HL-60 (cell line): ENCODE measurements around the gene HS6ST2.

Experiments used
- DNase-seq, 2 experiments: peaks; one replicate each; pipeline ENCODE4 v3.0.0-alpha.2; 2010 to 2020; ENCODE audit warnings: low read depth in 1 of 2, low spot score in 1 of 2
- H3K27ac ChIP-seq: fragments of 250-450 bp; sonication (Bioruptor Pico); replicated peaks from 2 replicates; pipeline ENCODE4 v1.5.1; 2020; ENCODE audit warnings: mild to moderate bottlenecking, moderate library complexity
- H3K27me3 ChIP-seq: fragments of 250-450 bp; sonication (Bioruptor Pico); 2 replicates; pipeline ENCODE4 v1.5.1; 2021; ENCODE audit warnings: mild to moderate bottlenecking, moderate library complexity; ENCODE audit not compliant: insufficient read depth, poor library complexity, severe bottlenecking
- H3K4me3 ChIP-seq: replicated peaks from 2 replicates; pipeline ENCODE4 v1.5.1; 2011; ENCODE audit warnings: mild to moderate bottlenecking, control low read depth, low read length; ENCODE audit not compliant: insufficient read depth
- CTCF ChIP-seq: IDR thresholded peaks from one replicate; pipeline ENCODE4 v1.5.1; 2011; ENCODE audit warnings: low read length, control low read depth, inconsistent platforms; ENCODE audit not compliant: insufficient read depth
- GABPA ChIP-seq: IDR thresholded peaks from 2 replicates; pipeline ENCODE4 v1.6.1; 2012; ENCODE audit warnings: low read depth
- POLR2AphosphoS5 ChIP-seq: IDR thresholded peaks from 2 replicates; pipeline ENCODE4 v1.6.1; 2012; ENCODE audit warnings: low read depth
- SPI1 ChIP-seq: IDR thresholded peaks from 2 replicates; pipeline ENCODE4 v1.6.1; 2012; ENCODE audit warnings: low read depth, mild to moderate bottlenecking, borderline replicate concordance
- TF ChIP-seq, protein P1 (sequence below): IDR thresholded peaks from 2 replicates; pipeline ENCODE4 v1.6.1; 2012; ENCODE audit warnings: low read depth; ENCODE audit not compliant: insufficient replicate concordance

HS6ST2 gene

DNA sequence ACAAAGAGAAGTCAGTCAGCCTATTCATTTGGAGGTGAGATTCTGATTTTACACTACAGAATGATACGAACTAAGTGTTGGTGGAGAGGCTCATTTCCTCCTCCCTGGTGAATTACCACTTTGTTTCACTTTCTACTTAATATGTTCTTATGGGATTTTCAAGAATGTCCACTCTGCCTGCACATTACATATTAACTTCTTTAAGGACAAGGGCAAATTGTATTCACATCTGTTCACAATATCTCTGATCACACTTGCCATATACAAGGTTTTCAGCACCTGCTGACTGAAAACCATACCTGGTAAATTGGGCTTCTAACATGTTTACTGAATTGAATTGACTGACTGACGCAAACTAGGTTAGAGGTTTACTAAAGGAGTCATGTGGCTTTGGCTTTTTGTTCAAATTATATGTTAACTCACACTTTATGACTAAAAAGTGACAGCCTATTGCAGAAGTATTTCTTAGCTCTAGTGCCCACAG, 281.2 kb downstream of the HS6ST2 start:
- no peak for DNase-seq
- Histone ChIP-seq H3K27me3 (no peaks in the 10 kb centered on the region), H3K4me3 (no peak overlapping the region), H3K27ac (no peak overlapping the region)
- no peak for TF ChIP-seq SPI1

DNA sequence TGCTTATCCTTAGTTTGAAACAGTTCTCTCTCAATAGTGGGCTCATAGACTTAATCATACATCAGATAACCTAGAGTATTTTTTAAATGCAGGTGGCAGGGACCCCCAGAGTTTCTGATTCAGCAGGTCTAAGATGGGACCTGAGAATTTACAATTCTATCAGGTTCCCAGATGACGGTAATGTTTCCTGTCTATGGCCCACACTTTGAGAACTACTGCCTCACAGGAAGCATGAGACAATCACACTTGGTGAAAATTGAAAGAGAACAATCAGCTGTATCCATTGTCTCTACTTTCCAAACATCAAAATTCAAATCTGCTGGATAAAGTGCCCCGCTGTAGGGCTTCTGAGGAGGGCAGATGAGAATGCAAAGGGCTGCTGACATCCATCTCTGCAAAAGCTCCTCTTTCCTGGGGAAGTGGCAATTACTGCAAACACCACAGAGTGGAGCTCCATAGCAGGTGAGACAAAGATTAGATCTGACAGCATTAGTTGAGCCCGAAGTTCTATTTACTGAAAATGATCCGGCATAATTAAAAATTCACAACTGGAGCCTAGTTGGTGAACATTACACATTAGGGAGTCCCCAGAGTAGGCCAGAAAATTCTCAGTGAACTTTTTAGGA, 281.8 kb downstream of the HS6ST2 start:
- Histone ChIP-seq H3K4me3 (no peak overlapping the region), H3K27ac (no peak overlapping the region), H3K27me3 (no peaks in the 10 kb centered on the region)
- DNase-seq, result no peak
- TF ChIP-seq GABPA (no peak), SPI1 (no peak), CTCF (no peak), POLR2AphosphoS5 (no peak)
- TF ChIP-seq, protein P1, sequence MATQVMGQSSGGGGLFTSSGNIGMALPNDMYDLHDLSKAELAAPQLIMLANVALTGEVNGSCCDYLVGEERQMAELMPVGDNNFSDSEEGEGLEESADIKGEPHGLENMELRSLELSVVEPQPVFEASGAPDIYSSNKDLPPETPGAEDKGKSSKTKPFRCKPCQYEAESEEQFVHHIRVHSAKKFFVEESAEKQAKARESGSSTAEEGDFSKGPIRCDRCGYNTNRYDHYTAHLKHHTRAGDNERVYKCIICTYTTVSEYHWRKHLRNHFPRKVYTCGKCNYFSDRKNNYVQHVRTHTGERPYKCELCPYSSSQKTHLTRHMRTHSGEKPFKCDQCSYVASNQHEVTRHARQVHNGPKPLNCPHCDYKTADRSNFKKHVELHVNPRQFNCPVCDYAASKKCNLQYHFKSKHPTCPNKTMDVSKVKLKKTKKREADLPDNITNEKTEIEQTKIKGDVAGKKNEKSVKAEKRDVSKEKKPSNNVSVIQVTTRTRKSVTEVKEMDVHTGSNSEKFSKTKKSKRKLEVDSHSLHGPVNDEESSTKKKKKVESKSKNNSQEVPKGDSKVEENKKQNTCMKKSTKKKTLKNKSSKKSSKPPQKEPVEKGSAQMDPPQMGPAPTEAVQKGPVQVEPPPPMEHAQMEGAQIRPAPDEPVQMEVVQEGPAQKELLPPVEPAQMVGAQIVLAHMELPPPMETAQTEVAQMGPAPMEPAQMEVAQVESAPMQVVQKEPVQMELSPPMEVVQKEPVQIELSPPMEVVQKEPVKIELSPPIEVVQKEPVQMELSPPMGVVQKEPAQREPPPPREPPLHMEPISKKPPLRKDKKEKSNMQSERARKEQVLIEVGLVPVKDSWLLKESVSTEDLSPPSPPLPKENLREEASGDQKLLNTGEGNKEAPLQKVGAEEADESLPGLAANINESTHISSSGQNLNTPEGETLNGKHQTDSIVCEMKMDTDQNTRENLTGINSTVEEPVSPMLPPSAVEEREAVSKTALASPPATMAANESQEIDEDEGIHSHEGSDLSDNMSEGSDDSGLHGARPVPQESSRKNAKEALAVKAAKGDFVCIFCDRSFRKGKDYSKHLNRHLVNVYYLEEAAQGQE, result no peak

- no peaks in the 10 kb centered on the region for H3K27me3 ChIP-seq
- H3K27ac ChIP-seq, result no peak overlapping the region
- TF ChIP-seq POLR2AphosphoS5, result no peak
- no peak for DNase-seq
- no peak overlapping the region for H3K4me3 ChIP-seq
Observed at GRCh38 chrX:132676102-132676501, 282.3 kb downstream of the HS6ST2 start.

DNA sequence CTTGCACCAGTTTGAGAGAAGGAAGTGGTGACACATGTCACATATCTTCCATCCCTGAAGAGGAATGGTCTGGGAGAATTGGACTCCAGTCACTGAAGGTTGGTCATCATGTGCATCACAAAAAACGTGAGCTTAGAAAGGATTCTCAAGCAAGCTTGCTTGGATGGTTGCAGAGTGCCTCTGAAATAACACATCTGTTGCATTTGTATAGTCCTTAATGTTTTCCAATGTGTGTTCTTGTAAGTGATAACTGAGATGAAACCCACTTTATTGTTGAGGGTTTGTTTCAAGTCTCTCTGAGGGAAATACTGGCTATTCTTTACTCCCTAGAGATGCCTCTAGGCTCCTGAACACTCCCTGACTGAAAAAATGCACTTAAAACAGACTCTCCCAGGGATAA, 285.1 kb downstream of the HS6ST2 start:
- DNase-seq, result no peak
- Histone ChIP-seq H3K27ac (no peak overlapping the region), H3K27me3 (no peaks in the 10 kb centered on the region), H3K4me3 (no peak overlapping the region)
- TF ChIP-seq GABPA (no peak), SPI1 (no peak), POLR2AphosphoS5 (no peak), CTCF (no peak)
- TF ChIP-seq, protein P1, result no peak

- no peak for DNase-seq
- TF ChIP-seq POLR2AphosphoS5, result no peak
- no peak for TF ChIP-seq CTCF
- TF ChIP-seq, protein P1, result no peak
- H3K27ac ChIP-seq, result no peak overlapping the region
- H3K27me3 ChIP-seq, result peaks cover 6% of the 10 kb centered on the region
- H3K4me3 ChIP-seq, result no peak overlapping the region
Observed at GRCh38 chrX:132671229-132671641, 287.2 kb downstream of the HS6ST2 start.
